CD4-positive, alpha-beta T cell (primary cell): ENCODE results near the gene CYTH3. TPM values are rescaled to one million over a fixed set of nuclear protein-coding genes. Genes with fewer than 3 reads are reported as not detected.

Source experiments
- ATAC-seq: fragments of 200-7000 bp; cut with Tn5 transposase; one replicate; pipeline ENCODE4 v1.10.0; 2022; ENCODE audit warnings: mild to moderate bottlenecking; ENCODE audit not compliant: poor library complexity
- CTCF ChIA-PET: fragments of 350-600 bp; sonication (Branson Sonifier 250); formaldehyde crosslinking; loops from one replicate; lab custom pipeline; 2021; ENCODE audit warnings: antibody characterized with exemption, inconsistent platforms; lab: Charles Lee
- POLR2A ChIA-PET: fragments of 350-600 bp; sonication (Branson Sonifier 250); formaldehyde crosslinking; loops from one replicate; lab custom pipeline; 2021; ENCODE audit warnings: antibody characterized with exemption, inconsistent platforms; lab: Charles Lee
- DNase-seq, 14 experiments: peaks; one replicate each; pipeline ENCODE4 v3.0.0-alpha.2; 2013 to 2020; ENCODE audit warnings: mixed read lengths in 2 of 14
- H3K27ac ChIP-seq, 2 donors: one replicate each; pipeline versions ENCODE4 v1.5.1 to v1.7.0; 2013; ENCODE audit warnings: low read length in 2 of 2, low read depth in 1 of 2, mild to moderate bottlenecking in 1 of 2
- H3K27me3 ChIP-seq, 2 experiments: 1 replicate in 1 of 2; 2 replicates in 1 of 2; pipeline versions ENCODE4 v1.6.1 to v1.7.0; 2013; ENCODE audit warnings: low read length in 2 of 2, control low read depth in 1 of 2, mild to moderate bottlenecking in 1 of 2, moderate library complexity in 1 of 2; ENCODE audit not compliant: insufficient read depth in 2 of 2, control insufficient read depth in 1 of 2
- H3K36me3 ChIP-seq: one replicate; pipeline ENCODE4 v1.6.1; 2013; ENCODE audit warnings: low read length, control low read depth; ENCODE audit not compliant: insufficient read depth
- H3K4me1 ChIP-seq: one replicate; pipeline ENCODE4 v1.6.1; 2013; ENCODE audit warnings: low read length, control low read depth; ENCODE audit not compliant: insufficient read depth
- H3K4me3 ChIP-seq: one replicate; pipeline ENCODE4 v1.5.1; 2013; ENCODE audit warnings: mild to moderate bottlenecking, low read length, moderate library complexity
- H3K9me3 ChIP-seq, 2 experiments: 1 replicate in 1 of 2; 2 replicates in 1 of 2; pipeline versions ENCODE4 v1.6.1 to v1.7.0; 2013; ENCODE audit warnings: low read length in 2 of 2, mild to moderate bottlenecking in 2 of 2, control low read depth in 1 of 2, moderate library complexity in 1 of 2; ENCODE audit not compliant: control insufficient read depth in 1 of 2, insufficient read depth in 1 of 2
- H3K27ac Mint-ChIP-seq: one replicate; pipeline ENCODE4 v1.8.0; 2020; ENCODE audit warnings: mixed read lengths
- H3K27me3 Mint-ChIP-seq: one replicate; pipeline ENCODE4 v1.8.0; 2021; ENCODE audit warnings: mixed read lengths
- H3K36me3 Mint-ChIP-seq: one replicate; pipeline ENCODE4 v1.8.0; 2021; ENCODE audit warnings: low read depth, mixed read lengths
- H3K4me1 Mint-ChIP-seq: one replicate; pipeline ENCODE4 v1.8.0; 2021; ENCODE audit warnings: low read depth, mixed read lengths
- H3K4me3 Mint-ChIP-seq: one replicate; pipeline ENCODE4 v1.8.0; 2020; ENCODE audit warnings: mild to moderate bottlenecking, mixed read lengths
- H3K9me3 Mint-ChIP-seq: one replicate; pipeline ENCODE4 v1.8.0; 2020; ENCODE audit warnings: mixed read lengths
- CTCF ChIP-seq: fragments of 200-600 bp; IDR thresholded peaks from one replicate; pipeline ENCODE4 v1.8.0; 2022; ENCODE audit warnings: antibody characterized with exemption, mild to moderate bottlenecking
- intact Hi-C, 2 experiments: fragments of 100-400 bp; cut with DNase I in 1 of 2; cut with micrococcal nuclease in 1 of 2; formaldehyde crosslinking; loops; one replicate each; pipeline versions ENCODE4 v1.15.1 to v1.9.0; 2023 to 2025; cut with DNase I, micrococcal nuclease
- total RNA-seq, 174 experiments: library from RNA in 2 of 174; stranded (reverse) in 2 of 174; gene quantifications; one replicate each; pipeline ENCODE4 v1.2.3 and lab custom pipeline; 2021 to 2026

Gene CYTH3
- total RNA-seq, 2 experiments from 2014 or later, result 7.6 to 9.1 TPM

GRCh38 chr7:6261699-6262098 is 10.7 kb downstream of the CYTH3 start:
- ChIA-PET CTCF (interaction anchor here (0.7 kb wide), 1 partner anchor 406 kb away, joined by 4 read pairs; no protein-coding TSS in a partner anchor), POLR2A (interaction anchor here (1.3 kb wide), 1 partner anchor 10 kb away, joined by 4 read pairs; no protein-coding TSS in a partner anchor)
- no peaks in the 10 kb centered on the region for H3K36me3 Mint-ChIP-seq
- no peaks in the 10 kb centered on the region for H3K27me3 Mint-ChIP-seq
- H3K4me3 Mint-ChIP-seq, result no peak overlapping the region
- Histone ChIP-seq H3K27ac (no peak overlapping the region), H3K36me3 (no peaks in the 10 kb centered on the region), H3K9me3 (no peaks in the 10 kb centered on the region), H3K4me1 (peaks cover 19% of the 10 kb centered on the region), H3K4me3 (no peak overlapping the region), H3K27me3 (no peaks in the 10 kb centered on the region)
- no peaks in the 10 kb centered on the region for H3K9me3 Mint-ChIP-seq
- intact Hi-C loops, result no loop called here
- H3K27ac Mint-ChIP-seq, result no peak overlapping the region
- no peak for TF ChIP-seq CTCF
- peaks cover 48% of the 10 kb centered on the region for H3K4me1 Mint-ChIP-seq
- ATAC-seq, result no peak
- DNase-seq, result no peak

GRCh38 chr7:6260291-6261187 is 11.9 kb downstream of the CYTH3 start:
- CTCF ChIA-PET, result no interaction called here
- Mint-ChIP-seq H3K36me3 (no peaks in the 10 kb centered on the region), H3K9me3 (no peaks in the 10 kb centered on the region), H3K4me3 (no peak overlapping the region), H3K27me3 (no peaks in the 10 kb centered on the region), H3K4me1 (peaks cover 56% of the 10 kb centered on the region), H3K27ac (no peak overlapping the region)
- DNase-seq (no peak), ATAC-seq (no peak)
- POLR2A ChIA-PET, result no interaction called here
- H3K27me3 ChIP-seq, result no peaks in the 10 kb centered on the region
- H3K36me3 ChIP-seq, result no peaks in the 10 kb centered on the region
- no peaks in the 10 kb centered on the region for H3K9me3 ChIP-seq
- H3K4me3 ChIP-seq, result no peak overlapping the region
- H3K27ac ChIP-seq, result no peak overlapping the region
- no peak for TF ChIP-seq CTCF
- intact Hi-C loops, result no loop called here
- peaks cover 25% of the 10 kb centered on the region for H3K4me1 ChIP-seq

DNA sequence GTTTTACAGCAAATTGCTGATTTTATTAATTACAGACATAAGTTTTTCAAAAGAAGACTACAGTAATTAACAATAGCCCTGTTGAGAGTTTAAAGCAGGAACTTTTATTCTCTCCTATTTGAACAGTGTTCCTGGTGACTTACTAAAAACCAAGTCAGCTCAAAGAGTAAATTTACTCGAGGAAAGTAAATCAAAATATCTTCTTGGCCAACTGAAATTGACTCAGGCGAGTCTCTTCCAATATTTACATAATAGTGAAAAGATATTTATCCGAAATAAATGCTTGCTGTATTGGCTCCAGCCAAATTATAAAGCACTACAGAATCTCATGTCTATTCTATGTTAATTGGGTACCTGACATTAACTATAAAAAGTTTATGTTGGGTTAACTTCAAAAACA is 13.2 kb downstream of the CYTH3 start:
- peaks cover 56% of the 10 kb centered on the region for H3K4me1 Mint-ChIP-seq
- H3K27ac Mint-ChIP-seq, result peak overlapping the region; percentile 57
- no peak for ATAC-seq
- ChIA-PET POLR2A (interaction anchor here (1.4 kb wide), 1 partner anchor 12 kb away, joined by 3 read pairs; no protein-coding TSS in a partner anchor), CTCF (no interaction called here)
- no peaks in the 10 kb centered on the region for H3K27me3 Mint-ChIP-seq
- H3K9me3 Mint-ChIP-seq, result no peaks in the 10 kb centered on the region
- no peak for DNase-seq
- no peaks in the 10 kb centered on the region for H3K27me3 ChIP-seq
- no peak overlapping the region for H3K4me3 ChIP-seq
- H3K36me3 Mint-ChIP-seq, result no peaks in the 10 kb centered on the region
- H3K4me1 ChIP-seq, result peaks cover 25% of the 10 kb centered on the region
- no peaks in the 10 kb centered on the region for H3K9me3 ChIP-seq
- TF ChIP-seq CTCF, result no peak
- intact Hi-C loops, result no loop called here
- no peak overlapping the region for H3K4me3 Mint-ChIP-seq
- H3K36me3 ChIP-seq, result no peaks in the 10 kb centered on the region
- H3K27ac ChIP-seq, result no peak overlapping the region
